SU-DHL-6 (cell line): ENCODE results near the gene TELO2.

Source experiments
- H2AFZ ChIP-seq: fragments of 200-600 bp; sonication (generic); 2 replicates; pipeline ENCODE4 v1.6.1; 2014; ENCODE audit warnings: low read depth, mild to moderate bottlenecking, moderate library complexity, mixed read lengths, antibody characterized with exemption, low read length; ENCODE audit not compliant: severe bottlenecking
- H3F3A ChIP-seq: fragments of 200-600 bp; shearing (Covaris generic); 2 replicates; pipeline ENCODE4 v1.6.0; 2016; ENCODE audit warnings: antibody characterized with exemption, mild to moderate bottlenecking; ENCODE audit not compliant: insufficient read depth
- H3K27ac ChIP-seq: fragments of 200-600 bp; sonication (generic); 2 replicates; pipeline ENCODE4 v1.5.1; 2016; ENCODE audit warnings: low read depth, mild to moderate bottlenecking, low read length, moderate library complexity, mixed read lengths
- H3K27me3 ChIP-seq: fragments of 200-600 bp; sonication (generic), shearing (Covaris generic); 2 replicates; pipeline ENCODE4 v1.6.0; 2014; ENCODE audit warnings: mild to moderate bottlenecking, low read length
- H3K36me3 ChIP-seq: fragments of 200-600 bp; sonication (generic); 2 replicates; pipeline ENCODE4 v1.6.1; 2014; ENCODE audit warnings: mild to moderate bottlenecking, low read length, mixed read lengths
- H3K4me2 ChIP-seq: fragments of 300-600, 200-600 bp; shearing (Covaris generic), sonication (generic); 2 replicates; pipeline ENCODE4 v1.6.0; 2014; ENCODE audit warnings: low read length, low read depth, mild to moderate bottlenecking; ENCODE audit not compliant: poor library complexity, severe bottlenecking
- H3K4me3 ChIP-seq: fragments of 200-600 bp; sonication (generic); 2 replicates; pipeline ENCODE4 v1.5.1; 2014; ENCODE audit warnings: antibody characterized with exemption, low read length, mild to moderate bottlenecking, mixed read lengths; ENCODE audit not compliant: insufficient read depth, poor library complexity, severe bottlenecking
- H3K79me2 ChIP-seq: fragments of 200-600 bp; sonication (generic); 2 replicates; pipeline ENCODE4 v1.6.1; 2014; ENCODE audit warnings: mild to moderate bottlenecking, low read length, moderate library complexity; ENCODE audit not compliant: insufficient read depth
- H3K9ac ChIP-seq: fragments of 200-600 bp; sonication (generic); 2 replicates; pipeline ENCODE4 v1.7.0; 2014; ENCODE audit warnings: mild to moderate bottlenecking, low read length
- H3K9me2 ChIP-seq: fragments of 200-600 bp; sonication (generic); replicated peaks from 2 replicates; pipeline ENCODE4 v1.6.1; 2014; ENCODE audit warnings: low read length; ENCODE audit not compliant: insufficient read depth
- H3K9me3 ChIP-seq: fragments of 200-600 bp; sonication (generic); 2 replicates; pipeline ENCODE4 v1.6.1; 2014; ENCODE audit warnings: low read length, mixed read lengths; ENCODE audit not compliant: insufficient read depth
- H4K20me1 ChIP-seq: fragments of 200-600 bp; sonication (generic); 2 replicates; pipeline ENCODE4 v1.6.1; 2014; ENCODE audit warnings: low read depth, mild to moderate bottlenecking, antibody characterized with exemption, low read length, moderate library complexity, mixed read lengths
- CTCF ChIP-seq: fragments of 200-600 bp; sonication (generic); IDR thresholded peaks from one replicate; pipeline ENCODE4 v1.5.1; 2017; ENCODE audit warnings: antibody characterized with exemption, mild to moderate bottlenecking, low read length, moderate library complexity; ENCODE audit not compliant: insufficient read depth, poor library complexity, severe bottlenecking
- EZH2phosphoT487 ChIP-seq: fragments of 200-600 bp; sonication (generic), shearing (Covaris generic); conservative IDR thresholded peaks from 2 replicates; pipeline ENCODE4 v1.6.1; 2018; ENCODE audit warnings: mild to moderate bottlenecking, antibody characterized with exemption, low read length, moderate library complexity, mixed read lengths

The TELO2 gene

DNA sequence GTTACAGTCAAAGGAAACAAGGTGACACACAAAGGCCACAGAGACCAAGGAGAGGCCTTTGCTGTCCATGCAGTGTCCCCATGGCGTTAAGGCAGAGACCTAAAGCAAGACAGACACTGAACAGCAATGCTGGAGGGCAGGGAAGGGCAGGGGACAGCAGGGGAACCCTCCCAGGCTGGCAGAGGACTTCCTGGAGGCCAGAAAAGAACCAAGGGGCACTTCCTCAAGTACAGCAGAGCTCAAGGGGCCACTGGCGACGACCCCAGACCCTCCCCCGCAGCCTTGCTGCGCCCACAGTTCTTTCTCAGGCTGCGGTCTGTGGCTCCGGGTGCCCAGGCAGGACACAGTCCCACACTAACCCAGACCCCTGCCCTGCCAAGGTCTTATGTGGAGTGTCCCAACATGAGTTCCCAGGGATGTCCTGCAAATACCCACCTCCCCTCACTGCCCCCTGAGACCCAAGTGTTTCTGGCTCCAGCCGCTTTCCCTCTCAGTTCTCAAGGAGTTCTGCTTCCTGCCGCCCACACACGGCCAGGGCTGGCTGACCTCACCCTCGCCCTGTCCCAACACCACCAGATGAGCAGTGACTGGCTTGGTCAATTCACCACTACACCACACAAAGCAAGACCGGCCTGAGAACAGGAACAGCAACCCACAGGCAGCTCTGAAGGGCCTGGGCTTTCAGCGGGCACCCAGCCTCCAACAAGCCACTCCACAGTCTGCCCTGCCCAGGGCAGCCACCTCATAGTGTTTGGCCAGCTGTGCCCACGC lies 22.5 kb upstream of the TELO2 start:
- Histone ChIP-seq H3F3A (no peaks in the 10 kb centered on the region), H3K9me2 (no peaks in the 10 kb centered on the region), H3K4me2 (no peak overlapping the region), H3K9me3 (no peaks in the 10 kb centered on the region), H3K9ac (no peak overlapping the region), H3K79me2 (peaks cover 32% of the 10 kb centered on the region; the same call in 1 of the 2 replicates), H3K27me3 (no peaks in the 10 kb centered on the region), H3K4me3 (no peak overlapping the region), H2AFZ (no peak overlapping the region), H3K27ac (no peak overlapping the region), H3K36me3 (no peaks in the 10 kb centered on the region), H4K20me1 (no peaks in the 10 kb centered on the region)
- TF ChIP-seq CTCF (no peak), EZH2phosphoT487 (no peak)

DNA sequence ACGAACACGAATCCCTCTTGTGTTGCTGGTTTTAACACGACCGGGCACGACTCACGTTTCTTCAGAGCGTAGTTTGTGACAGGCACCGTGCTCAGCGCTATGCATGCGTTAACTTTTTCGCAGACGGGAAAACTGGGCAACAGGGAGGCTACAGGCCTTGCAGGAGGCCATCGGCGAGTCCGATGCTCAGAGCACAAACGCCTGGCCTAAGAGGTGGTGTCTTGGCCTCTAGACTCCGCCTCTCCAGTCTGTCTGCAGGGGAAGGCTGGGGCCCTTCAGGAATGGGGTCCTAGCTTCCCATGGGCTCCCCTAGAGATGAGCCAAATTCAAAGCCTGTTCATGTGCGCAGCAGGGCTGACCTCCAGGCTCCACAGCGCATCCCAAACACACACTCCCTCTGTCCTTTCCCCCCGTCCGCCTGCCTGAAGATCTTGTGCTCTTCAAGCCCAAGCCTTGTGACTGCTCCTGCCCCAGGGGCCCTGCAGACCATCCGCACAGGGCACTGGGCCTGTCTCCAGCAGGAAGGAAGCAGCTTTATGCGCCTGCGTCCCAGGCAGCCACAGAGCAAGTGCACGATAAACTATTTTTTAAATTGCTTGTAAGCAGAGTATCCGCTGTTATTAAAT lies 21.5 kb upstream of the TELO2 start:
- H3K9me3 ChIP-seq = no peaks in the 10 kb centered on the region
- H3K27me3 ChIP-seq = no peaks in the 10 kb centered on the region
- H3K27ac ChIP-seq = no peak overlapping the region
- no peaks in the 10 kb centered on the region for H4K20me1 ChIP-seq
- H3K36me3 ChIP-seq = no peaks in the 10 kb centered on the region
- no peaks in the 10 kb centered on the region for H3K9me2 ChIP-seq
- no peaks in the 10 kb centered on the region for H3F3A ChIP-seq
- H2AFZ ChIP-seq = no peak overlapping the region
- H3K9ac ChIP-seq = no peak overlapping the region
- TF ChIP-seq CTCF (no peak), EZH2phosphoT487 (no peak)
- H3K4me2 ChIP-seq = no peak overlapping the region
- no peak overlapping the region for H3K4me3 ChIP-seq
- peaks cover 32% of the 10 kb centered on the region; the same call in 1 of the 2 replicates for H3K79me2 ChIP-seq

DNA sequence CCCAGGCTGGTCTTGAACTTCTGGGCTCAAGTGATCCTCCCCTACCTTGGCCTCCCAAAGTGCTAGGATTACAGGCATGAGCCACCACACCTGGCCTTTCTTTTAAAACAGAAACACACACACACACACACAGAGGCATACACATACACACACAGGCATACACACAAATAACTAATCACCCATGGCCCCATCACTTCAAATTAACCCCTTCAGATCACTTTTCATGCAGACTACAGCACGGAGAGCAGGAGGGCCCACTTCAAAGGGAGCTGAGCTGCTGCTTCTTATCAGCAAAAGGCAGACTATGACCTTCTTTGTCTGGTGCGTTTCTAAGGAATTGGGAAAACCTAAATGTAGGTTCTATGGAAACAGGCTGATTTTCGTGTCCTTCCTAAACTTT lies 20.2 kb upstream of the TELO2 start:
- Histone ChIP-seq H3K27ac (no peak overlapping the region), H3K79me2 (peaks cover 23% of the 10 kb centered on the region; the same call in 1 of the 2 replicates), H3K27me3 (no peaks in the 10 kb centered on the region), H3K9me3 (no peaks in the 10 kb centered on the region), H3F3A (no peaks in the 10 kb centered on the region), H2AFZ (no peak overlapping the region), H4K20me1 (no peaks in the 10 kb centered on the region), H3K36me3 (no peaks in the 10 kb centered on the region), H3K4me2 (no peak overlapping the region), H3K9me2 (no peaks in the 10 kb centered on the region), H3K4me3 (no peak overlapping the region), H3K9ac (no peak overlapping the region)
- TF ChIP-seq CTCF = no peak
- no peak for TF ChIP-seq EZH2phosphoT487
